NCI-H524 treated with DMSO at 0.1 percent for 48 hours (cell line): ENCODE measurements around the gene MUL1.

ENCODE experiments used
- DNase-seq: peaks from one replicate; lab custom pipeline; 2025; lab: John Stamatoyannopoulos, UW

The MUL1 gene

GRCh38 chr1:20470194-20470593 lies 37.8 kb downstream of the MUL1 start:
- no peak for DNase-seq

GRCh38 chr1:20469406-20470076 lies 38.4 kb downstream of the MUL1 start:
- no peak for DNase-seq

- DNase-seq: no peak
Observed at GRCh38 chr1:20466273-20466672, 41.7 kb downstream of the MUL1 start.

GRCh38 chr1:20465187-20465586 lies 42.8 kb downstream of the MUL1 start:
- DNase-seq: no peak

- no peak for DNase-seq
Observed at GRCh38 chr1:20463502-20463901, 44.4 kb downstream of the MUL1 start.

- DNase-seq: no peak
Observed at GRCh38 chr1:20462397-20462796, 45.6 kb downstream of the MUL1 start.

GRCh38 chr1:20458717-20459116 lies 49.2 kb downstream of the MUL1 start:
- no peak for DNase-seq

GRCh38 chr1:20454004-20454403 lies 53.9 kb downstream of the MUL1 start:
- DNase-seq: no peak

- no peak for DNase-seq
Observed at GRCh38 chr1:20449735-20450311, 58.1 kb downstream of the MUL1 start.
